Measurements from ENCODE around the gene ALPG.
"Not testable (repeated sequence)": the region's sequence is repeated elsewhere in the genome, so short reads cannot be mapped to it uniquely, and the experiment has no call there.

The ALPG gene

DNA sequence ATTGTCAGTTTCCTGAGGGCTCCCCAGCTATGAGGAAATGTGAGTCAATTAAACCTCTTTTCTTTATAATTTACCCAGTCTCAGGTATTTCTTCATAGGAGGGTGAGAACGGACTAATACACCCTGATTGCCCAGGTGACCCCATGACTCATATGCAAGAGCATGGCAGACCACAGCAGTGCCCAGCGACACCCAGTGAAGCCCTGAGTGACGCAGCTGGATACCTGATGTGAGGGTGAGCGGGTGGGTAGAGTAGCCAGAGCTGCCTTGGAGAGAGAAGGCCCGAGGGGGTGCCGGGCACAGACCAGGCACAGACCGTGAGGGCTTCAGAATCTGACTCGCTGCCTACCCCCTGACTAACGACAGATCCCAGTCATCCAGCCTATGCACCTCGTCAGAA lies 15.4 kb downstream of the ALPG start:
- Histone ChIP-seq H3K9me3 (ENCODE audit: control insufficient read depth, insufficient read depth, low read depth, low read length) (no peaks in the 10 kb centered on the region), H3K9ac (ENCODE audit: low read length) (peak overlapping the region; percentile 95), H3K36me3 (ENCODE audit: control insufficient read depth, insufficient read depth, low read length) (peaks cover 23% of the 10 kb centered on the region), H3K27me3 (ENCODE audit: control insufficient read depth, insufficient read depth, low read length) (peaks cover 62% of the 10 kb centered on the region), H3K4me1 (ENCODE audit: control insufficient read depth, insufficient read depth, low read length) (peaks cover 51% of the 10 kb centered on the region), H3K27ac (ENCODE audit: low read depth, low read length) (peak overlapping the region; percentile 75), H3K4me3 (ENCODE audit: low read depth, low read length) (peak overlapping the region; percentile 2; the same call in 1 of the 2 replicates)

DNA sequence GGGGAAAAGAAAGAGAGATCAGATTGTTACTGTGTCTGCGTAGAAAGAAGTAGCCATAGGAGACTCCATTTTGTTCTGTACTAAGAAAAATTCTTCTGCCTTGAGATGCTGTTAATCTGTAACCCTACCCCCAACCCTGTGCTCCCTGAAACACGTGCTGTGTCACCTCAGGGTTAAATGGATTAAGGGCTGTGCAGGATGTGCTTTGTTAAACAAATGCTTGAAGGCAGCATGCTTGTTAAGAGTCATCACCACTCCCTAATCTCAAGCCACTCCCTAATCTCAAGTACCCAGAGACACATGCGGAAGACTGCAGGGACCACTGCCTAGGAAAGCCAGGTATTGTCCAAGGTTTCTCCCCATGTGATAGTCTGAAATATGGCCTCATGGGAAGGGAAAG lies 16.4 kb downstream of the ALPG start:
- H3K27ac ChIP-seq (ENCODE audit: low read depth, low read length): peak overlapping the region; percentile 95
- H3K9ac ChIP-seq (ENCODE audit: low read length): peak overlapping the region; percentile 95
- peaks cover 51% of the 10 kb centered on the region for H3K4me1 ChIP-seq (ENCODE audit: control insufficient read depth, insufficient read depth, low read length)
- peak overlapping the region; percentile 23; the same call in 1 of the 2 replicates for H3K4me3 ChIP-seq (ENCODE audit: low read depth, low read length)
- H3K9me3 ChIP-seq (ENCODE audit: control insufficient read depth, insufficient read depth, low read depth, low read length): not testable (repeated sequence)
- H3K27me3 ChIP-seq (ENCODE audit: control insufficient read depth, insufficient read depth, low read length): peaks cover 53% of the 10 kb centered on the region
- peaks cover 15% of the 10 kb centered on the region for H3K36me3 ChIP-seq (ENCODE audit: control insufficient read depth, insufficient read depth, low read length)

DNA sequence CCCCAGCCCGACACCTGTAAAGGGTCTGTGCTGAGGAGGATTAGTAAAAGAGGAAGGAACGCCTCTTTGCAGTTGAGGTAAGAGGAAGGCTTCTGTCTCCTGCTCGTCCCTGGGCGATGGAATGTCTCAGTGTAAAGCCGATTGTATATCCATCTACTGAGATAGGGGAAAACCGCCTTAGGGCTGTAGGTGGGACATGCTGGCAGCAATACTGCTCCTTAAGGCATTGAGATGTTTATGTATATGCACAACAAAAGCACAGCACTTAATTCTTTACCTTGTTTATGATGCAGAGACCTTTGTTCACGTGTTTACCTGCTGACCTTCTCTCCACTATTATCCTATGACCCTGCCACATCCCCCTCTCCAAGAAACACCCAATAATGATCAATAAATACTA lies 16.8 kb downstream of the ALPG start:
- H3K9me3 ChIP-seq (ENCODE audit: control insufficient read depth, insufficient read depth, low read depth, low read length): not testable (repeated sequence)
- Histone ChIP-seq H3K4me1 (ENCODE audit: control insufficient read depth, insufficient read depth, low read length) (peaks cover 47% of the 10 kb centered on the region), H3K4me3 (ENCODE audit: low read depth, low read length) (peak overlapping the region; percentile 48; the same call in 1 of the 2 replicates), H3K9ac (ENCODE audit: low read length) (peak overlapping the region; percentile 84), H3K27ac (ENCODE audit: low read depth, low read length) (peak overlapping the region; percentile 95), H3K27me3 (ENCODE audit: control insufficient read depth, insufficient read depth, low read length) (peaks cover 49% of the 10 kb centered on the region), H3K36me3 (ENCODE audit: control insufficient read depth, insufficient read depth, low read length) (peaks cover 11% of the 10 kb centered on the region)

DNA sequence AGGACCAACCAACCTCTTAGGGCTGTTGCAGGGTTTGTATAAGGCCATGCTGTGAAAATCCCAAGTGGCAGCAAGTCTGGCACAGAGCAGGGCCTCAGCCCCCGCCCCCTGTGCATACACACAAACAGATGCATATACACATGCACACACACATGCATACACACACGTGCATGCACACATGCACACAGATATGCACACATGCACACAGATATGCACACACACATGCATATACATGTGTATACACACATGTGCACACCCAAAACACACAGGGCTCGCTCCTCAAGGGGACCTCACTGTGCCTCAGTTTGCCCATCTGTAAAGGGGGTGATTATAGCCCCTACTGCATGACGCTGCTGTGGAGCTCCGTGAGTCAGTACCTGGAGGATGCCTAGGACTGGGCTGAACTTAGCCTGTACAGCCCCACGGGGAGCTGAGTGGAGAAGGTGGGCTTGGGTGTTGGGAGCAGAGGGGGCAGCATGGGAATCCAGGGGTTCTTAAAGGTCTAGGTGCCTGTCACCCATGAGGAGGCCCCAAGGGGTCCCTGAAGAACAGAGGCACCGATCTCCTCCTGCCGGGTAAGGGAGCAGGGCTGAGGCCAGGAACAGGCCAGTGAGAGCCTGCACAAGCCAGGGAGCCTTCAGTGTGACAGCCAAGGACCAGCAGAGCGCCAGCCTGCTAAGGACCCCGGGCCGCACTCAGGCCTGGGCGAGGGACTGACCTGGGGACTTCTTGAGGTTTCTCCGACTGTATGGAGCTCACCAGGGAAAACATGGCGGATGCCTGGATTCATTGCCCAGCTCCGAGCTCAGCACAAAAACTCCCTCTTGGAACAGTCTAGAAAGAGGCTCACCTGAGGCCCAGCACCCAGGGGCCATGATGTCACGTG lies 25.3 kb downstream of the ALPG start:
- Histone ChIP-seq H3K4me3 (ENCODE audit: low read depth, low read length) (no peak overlapping the region), H3K9ac (ENCODE audit: low read length) (no peak overlapping the region), H3K36me3 (ENCODE audit: control insufficient read depth, insufficient read depth, low read length) (no peaks in the 10 kb centered on the region), H3K4me1 (ENCODE audit: control insufficient read depth, insufficient read depth, low read length) (peaks cover 9% of the 10 kb centered on the region), H3K27ac (ENCODE audit: low read depth, low read length) (no peak overlapping the region), H3K27me3 (ENCODE audit: control insufficient read depth, insufficient read depth, low read length) (no peaks in the 10 kb centered on the region), H3K9me3 (ENCODE audit: control insufficient read depth, insufficient read depth, low read depth, low read length) (no peaks in the 10 kb centered on the region)

DNA sequence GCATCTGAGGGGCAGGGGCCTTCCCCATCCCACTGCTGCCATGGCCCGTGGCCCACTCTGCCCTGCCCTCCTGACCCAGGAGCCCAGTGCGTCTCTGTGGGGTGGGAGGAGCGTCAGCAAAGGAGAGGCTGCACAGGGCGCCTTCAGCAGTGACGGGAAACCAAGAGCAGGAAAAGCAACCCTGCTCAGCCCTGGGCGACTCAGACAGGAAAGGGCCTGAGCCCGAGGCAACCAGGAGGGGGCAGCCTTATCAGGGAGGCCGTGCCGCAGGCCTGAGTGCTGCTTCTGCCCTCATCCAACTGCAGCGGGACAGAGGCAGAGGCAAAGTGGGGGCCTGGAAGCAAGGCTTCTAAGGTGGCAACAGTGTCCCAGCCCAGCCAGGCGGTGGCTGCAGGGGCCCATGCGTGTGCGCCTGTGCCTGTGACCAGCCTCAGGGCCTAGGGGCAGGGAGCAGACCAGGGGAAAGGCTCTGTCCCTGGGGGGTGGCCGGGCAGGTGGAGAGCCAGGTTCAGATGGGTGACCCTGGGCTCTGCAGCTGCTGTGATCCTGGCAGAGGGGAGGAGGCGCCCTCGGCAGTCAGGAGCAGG lies 26.0 kb downstream of the ALPG start:
- no peaks in the 10 kb centered on the region for H3K9me3 ChIP-seq (ENCODE audit: control insufficient read depth, insufficient read depth, low read depth, low read length)
- no peak overlapping the region for H3K27ac ChIP-seq (ENCODE audit: low read depth, low read length)
- H3K36me3 ChIP-seq (ENCODE audit: control insufficient read depth, insufficient read depth, low read length): no peaks in the 10 kb centered on the region
- H3K4me3 ChIP-seq (ENCODE audit: low read depth, low read length): no peak overlapping the region
- no peak overlapping the region for H3K9ac ChIP-seq (ENCODE audit: low read length)
- no peaks in the 10 kb centered on the region for H3K27me3 ChIP-seq (ENCODE audit: control insufficient read depth, insufficient read depth, low read length)
- peaks cover 9% of the 10 kb centered on the region for H3K4me1 ChIP-seq (ENCODE audit: control insufficient read depth, insufficient read depth, low read length)

DNA sequence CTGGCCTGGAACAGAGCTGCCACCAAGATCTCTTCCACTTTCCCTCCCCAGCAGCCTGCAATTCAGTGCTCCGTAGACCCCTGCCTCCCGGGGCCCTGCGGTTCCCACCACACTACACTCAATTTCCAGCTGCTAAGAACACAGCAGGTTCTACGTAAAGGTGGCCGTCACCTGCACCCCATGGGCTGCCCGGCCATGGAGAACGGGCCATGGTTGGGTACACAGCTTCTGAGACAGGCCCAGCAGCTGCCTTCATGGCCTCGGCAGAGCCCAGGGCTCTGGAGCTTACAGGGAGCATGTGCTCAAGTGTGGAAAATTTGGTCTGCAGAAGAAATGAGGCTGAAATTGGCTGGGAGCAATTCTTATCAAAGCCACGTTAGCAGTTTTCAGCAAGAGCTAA lies 27.0 kb downstream of the ALPG start:
- not testable (repeated sequence) for H3K36me3 ChIP-seq (ENCODE audit: control insufficient read depth, insufficient read depth, low read length); H3K4me1 ChIP-seq (ENCODE audit: control insufficient read depth, insufficient read depth, low read length); H3K9ac ChIP-seq (ENCODE audit: low read length); H3K27ac ChIP-seq (ENCODE audit: low read depth, low read length); H3K9me3 ChIP-seq (ENCODE audit: control insufficient read depth, insufficient read depth, low read depth, low read length); H3K4me3 ChIP-seq (ENCODE audit: low read depth, low read length); H3K27me3 ChIP-seq (ENCODE audit: control insufficient read depth, insufficient read depth, low read length)

DNA sequence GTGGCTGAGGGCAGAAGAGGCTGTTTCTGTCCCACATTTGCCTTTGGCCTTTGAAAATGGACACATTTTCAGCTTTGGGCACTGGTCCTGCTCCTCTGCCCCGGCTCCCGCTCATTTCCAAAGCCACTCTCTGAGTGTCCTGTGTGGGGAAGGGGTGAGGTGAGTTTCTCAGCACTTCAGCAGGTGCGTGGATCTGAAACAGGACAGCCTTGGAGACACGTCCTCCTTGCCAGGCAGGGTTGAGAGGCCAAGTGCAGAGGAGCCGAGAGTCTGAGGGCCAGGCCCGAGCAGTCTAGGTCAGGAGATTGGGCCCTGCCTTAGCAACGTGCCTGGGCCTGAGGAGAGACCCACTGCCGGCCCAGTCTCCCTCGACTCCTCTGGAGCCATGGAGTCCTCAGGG lies 27.4 kb downstream of the ALPG start:
- no peaks in the 10 kb centered on the region for H3K27me3 ChIP-seq (ENCODE audit: control insufficient read depth, insufficient read depth, low read length)
- no peaks in the 10 kb centered on the region for H3K36me3 ChIP-seq (ENCODE audit: control insufficient read depth, insufficient read depth, low read length)
- peaks cover 9% of the 10 kb centered on the region for H3K4me1 ChIP-seq (ENCODE audit: control insufficient read depth, insufficient read depth, low read length)
- H3K27ac ChIP-seq (ENCODE audit: low read depth, low read length): no peak overlapping the region
- H3K9me3 ChIP-seq (ENCODE audit: control insufficient read depth, insufficient read depth, low read depth, low read length): no peaks in the 10 kb centered on the region
- no peak overlapping the region for H3K9ac ChIP-seq (ENCODE audit: low read length)
- H3K4me3 ChIP-seq (ENCODE audit: low read depth, low read length): no peak overlapping the region

DNA sequence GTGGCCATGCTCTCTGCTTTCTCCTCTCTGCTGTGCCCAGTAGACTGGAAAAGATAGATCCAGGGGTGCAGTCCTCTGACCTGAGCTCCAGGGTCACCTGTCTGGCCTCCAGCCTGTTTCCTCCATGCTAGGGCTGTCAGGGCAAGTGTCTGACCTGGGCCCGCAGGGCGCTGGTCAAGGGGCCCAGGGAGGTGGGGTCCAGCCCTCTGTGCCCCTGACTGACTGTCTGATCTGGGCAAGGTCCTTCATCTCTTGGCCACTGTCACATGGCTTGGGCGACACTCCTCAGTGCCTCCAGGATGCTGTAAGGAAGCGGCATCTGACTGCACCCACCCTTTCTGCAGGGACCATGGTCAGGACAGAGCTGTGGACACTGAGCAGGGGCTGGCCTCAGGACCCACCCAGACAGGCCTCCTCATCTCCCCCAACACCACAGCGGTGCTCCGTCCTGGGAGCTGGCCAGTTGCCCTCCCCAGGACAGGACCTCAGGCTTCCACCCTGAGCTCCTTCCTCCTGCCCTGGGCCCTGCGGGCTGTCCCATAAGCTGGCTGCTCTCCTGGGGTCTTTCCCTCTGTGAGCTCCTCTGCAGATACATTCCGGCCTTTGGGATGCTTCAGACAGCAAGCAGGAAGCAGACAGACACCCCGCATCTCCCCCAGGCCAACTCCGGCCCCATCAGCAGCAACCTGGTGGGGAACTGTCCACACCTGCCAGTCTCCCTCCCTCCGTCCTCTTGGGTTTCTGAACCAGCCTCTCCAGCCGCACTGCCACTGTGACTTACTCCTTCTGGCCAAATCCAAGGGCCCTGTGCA lies 28.1 kb downstream of the ALPG start:
- no peak overlapping the region for H3K27ac ChIP-seq (ENCODE audit: low read depth, low read length)
- H3K27me3 ChIP-seq (ENCODE audit: control insufficient read depth, insufficient read depth, low read length): peaks cover under 1% of the 10 kb centered on the region; the same call in 1 of the 2 replicates
- no peak overlapping the region for H3K9ac ChIP-seq (ENCODE audit: low read length)
- H3K36me3 ChIP-seq (ENCODE audit: control insufficient read depth, insufficient read depth, low read length): no peaks in the 10 kb centered on the region
- no peak overlapping the region for H3K4me3 ChIP-seq (ENCODE audit: low read depth, low read length)
- no peaks in the 10 kb centered on the region for H3K9me3 ChIP-seq (ENCODE audit: control insufficient read depth, insufficient read depth, low read depth, low read length)
- H3K4me1 ChIP-seq (ENCODE audit: control insufficient read depth, insufficient read depth, low read length): peaks cover 9% of the 10 kb centered on the region

DNA sequence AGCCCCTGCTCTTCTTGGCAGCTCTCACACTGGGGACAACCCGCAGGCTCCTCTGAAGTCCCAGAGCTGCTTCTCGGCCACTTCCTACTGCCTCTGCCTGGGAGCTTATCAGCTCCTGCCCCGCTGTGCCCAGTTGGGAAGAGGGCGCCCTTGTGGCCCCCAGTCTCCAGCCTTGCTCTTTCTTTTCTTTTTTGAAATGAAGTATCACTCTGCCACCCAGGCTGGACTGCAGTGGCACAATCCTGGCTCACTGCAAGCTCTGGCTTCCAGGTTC lies 28.7 kb downstream of the ALPG start:
- Histone ChIP-seq H3K27me3 (ENCODE audit: control insufficient read depth, insufficient read depth, low read length) (peaks cover 2% of the 10 kb centered on the region; the same call in 1 of the 2 replicates), H3K27ac (ENCODE audit: low read depth, low read length) (no peak overlapping the region), H3K9ac (ENCODE audit: low read length) (no peak overlapping the region), H3K4me1 (ENCODE audit: control insufficient read depth, insufficient read depth, low read length) (peaks cover 9% of the 10 kb centered on the region), H3K4me3 (ENCODE audit: low read depth, low read length) (no peak overlapping the region), H3K36me3 (ENCODE audit: control insufficient read depth, insufficient read depth, low read length) (no peaks in the 10 kb centered on the region), H3K9me3 (ENCODE audit: control insufficient read depth, insufficient read depth, low read depth, low read length) (no peaks in the 10 kb centered on the region)

DNA sequence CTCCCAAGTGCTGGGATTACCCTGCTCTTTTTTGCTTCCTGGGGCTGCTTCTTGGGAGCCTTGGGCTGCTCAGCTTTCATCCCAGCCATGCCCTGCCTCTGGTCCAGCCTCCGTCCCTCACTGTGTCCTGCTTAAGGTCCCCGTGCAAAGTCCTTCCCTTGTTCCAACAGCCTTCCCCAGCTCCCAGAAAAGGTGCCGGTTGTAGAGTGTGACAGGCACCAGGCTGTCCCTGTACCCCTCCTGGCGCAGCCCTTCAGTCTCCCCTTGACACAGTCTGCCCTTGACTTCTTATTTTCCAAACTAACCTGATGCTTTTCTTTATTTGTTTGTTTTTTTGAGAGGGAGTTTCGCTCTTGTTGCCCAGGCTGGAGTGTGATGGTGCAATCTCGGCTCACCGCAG lies 29.2 kb downstream of the ALPG start:
- Histone ChIP-seq H3K36me3 (ENCODE audit: control insufficient read depth, insufficient read depth, low read length) (no peaks in the 10 kb centered on the region), H3K27ac (ENCODE audit: low read depth, low read length) (no peak overlapping the region), H3K9ac (ENCODE audit: low read length) (no peak overlapping the region), H3K4me1 (ENCODE audit: control insufficient read depth, insufficient read depth, low read length) (peaks cover 9% of the 10 kb centered on the region), H3K9me3 (ENCODE audit: control insufficient read depth, insufficient read depth, low read depth, low read length) (no peaks in the 10 kb centered on the region), H3K27me3 (ENCODE audit: control insufficient read depth, insufficient read depth, low read length) (peaks cover 2% of the 10 kb centered on the region; the same call in 1 of the 2 replicates), H3K4me3 (ENCODE audit: low read depth, low read length) (no peak overlapping the region)

All from HUES6 (cell line).